ENCODE data around the gene RAD51B. TPM values are rescaled to one million over a fixed set of nuclear protein-coding genes. Genes with fewer than 3 reads are reported as not detected.

The RAD51B gene
- total and polyA plus RNA-seq, 2 experiments from 2014 or later: 10.1 to 18.0 TPM

DNA sequence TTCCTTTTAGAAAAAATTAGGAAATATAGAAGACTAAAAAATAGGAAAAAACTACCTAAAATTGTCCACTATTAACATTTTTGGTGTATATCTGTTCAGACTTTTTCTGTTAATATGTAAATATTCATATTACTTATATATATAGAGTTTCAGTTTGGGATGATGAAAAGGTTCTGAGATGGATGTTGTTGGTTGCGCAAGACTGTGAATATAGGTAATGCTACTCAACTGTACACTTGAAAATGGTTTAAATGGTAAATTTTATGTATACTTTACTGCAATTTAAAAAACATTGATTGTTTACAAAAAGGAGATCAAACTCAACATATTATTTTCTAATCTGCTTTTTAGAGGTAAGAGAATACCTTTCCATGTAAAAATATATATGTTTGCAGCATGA is 200.9 kb downstream of the RAD51B start:
- TF ChIP-seq EZH2 (IDR thresholded peaks at IDR 0.05; ENCODE audit: borderline replicate concordance): no peak
- no peak for TF ChIP-seq CTCF (IDR thresholded peaks at IDR 0.05; ENCODE audit: poor library complexity)
- TF ChIP-seq EZH2phosphoT487 (IDR thresholded peaks at IDR 0.05; ENCODE audit: low read depth, severe bottlenecking, unreplicated experiment): no peak
- Histone ChIP-seq H3K27me3 (no peaks in the 10 kb centered on the region), H3K27ac (no peak overlapping the region), H3K9me3 (ENCODE audit: low read depth) (no peaks in the 10 kb centered on the region), H3K4me1 (ENCODE audit: insufficient read depth) (peaks cover 10% of the 10 kb centered on the region), H3K9me2 (replicated peaks; ENCODE audit: insufficient read depth) (no peaks in the 10 kb centered on the region), H3K36me3 (replicated peaks; ENCODE audit: insufficient read depth, low read depth) (no peaks in the 10 kb centered on the region), H3K79me2 (no peaks in the 10 kb centered on the region), H2AFZ (no peak overlapping the region), H4K20me1 (ENCODE audit: insufficient read depth, poor library complexity, severe bottlenecking) (no peaks in the 10 kb centered on the region), H3K4me3 (no peak overlapping the region), H3K4me2 (no peak overlapping the region)
- DNase-seq (ENCODE audit: low spot score): no peak
- WGBS (ENCODE audit: low lambda C conversion rate, missing lambda C conversion rate): 100% methylated on average over 1 of the region's 1 CpG

DNA sequence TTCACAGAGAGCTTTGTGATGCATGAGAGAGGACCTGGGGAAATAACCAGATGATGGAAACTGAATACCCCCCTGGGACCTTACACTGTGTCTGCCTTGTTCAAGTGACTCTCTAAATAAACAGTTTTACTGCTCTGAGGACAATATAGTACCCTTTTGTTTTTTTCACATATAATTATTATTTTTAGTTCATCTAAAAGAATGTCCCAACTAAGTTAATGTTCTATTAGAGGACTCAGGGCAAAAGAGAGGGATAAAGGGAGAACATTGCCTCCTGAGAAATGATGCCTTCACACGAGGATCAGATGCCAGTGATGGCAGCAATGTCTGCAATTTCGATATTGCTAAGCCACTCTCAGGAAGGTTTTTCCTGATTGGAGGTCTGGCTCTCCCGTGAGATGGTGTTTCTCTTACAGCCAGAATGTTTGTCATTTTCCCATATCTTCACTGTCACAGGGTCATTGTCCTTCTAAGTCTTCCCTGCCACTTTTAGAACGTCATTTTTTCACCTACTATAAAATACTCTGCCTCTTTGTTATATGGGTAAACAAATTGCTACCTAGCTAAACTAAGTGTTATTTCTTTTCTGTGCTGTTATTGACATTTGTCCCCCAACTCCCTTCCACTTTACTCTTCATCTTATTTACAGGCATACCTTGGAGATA is 201.6 kb downstream of the RAD51B start:
- Histone ChIP-seq H2AFZ (no peak overlapping the region), H3K4me1 (ENCODE audit: insufficient read depth) (peaks cover 10% of the 10 kb centered on the region), H3K36me3 (replicated peaks; ENCODE audit: insufficient read depth, low read depth) (no peaks in the 10 kb centered on the region)

DNA sequence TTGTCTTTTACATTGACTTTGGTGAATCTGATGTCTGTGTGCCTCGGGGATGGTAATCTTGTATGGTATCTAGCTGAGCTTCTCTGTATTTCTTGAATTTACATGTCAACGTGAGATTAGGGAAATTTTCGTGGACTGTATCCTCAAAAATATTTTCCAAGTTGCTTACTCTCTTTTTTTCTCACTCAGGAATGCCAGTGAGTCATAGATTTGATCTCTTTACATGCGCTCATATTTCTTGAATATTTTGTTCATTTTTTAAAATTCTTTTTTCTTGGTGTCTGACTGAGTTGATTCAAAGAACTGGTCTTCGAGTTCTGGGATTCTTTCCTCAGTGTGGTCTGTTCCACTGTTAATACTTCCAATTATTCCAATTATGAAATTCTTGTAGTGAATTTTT is 207.7 kb downstream of the RAD51B start:
- H3K27me3 ChIP-seq: no peaks in the 10 kb centered on the region
- H2AFZ ChIP-seq: no peak overlapping the region
- 79% methylated on average over 5 of the region's 5 CpGs for WGBS (ENCODE audit: low lambda C conversion rate, missing lambda C conversion rate)
- H3K9me3 ChIP-seq (ENCODE audit: low read depth): no peaks in the 10 kb centered on the region
- H3K27ac ChIP-seq: no peak overlapping the region
- H3K9me2 ChIP-seq (replicated peaks; ENCODE audit: insufficient read depth): no peaks in the 10 kb centered on the region
- no peak overlapping the region for H3K4me3 ChIP-seq
- H3K36me3 ChIP-seq (replicated peaks; ENCODE audit: insufficient read depth, low read depth): no peaks in the 10 kb centered on the region
- no peaks in the 10 kb centered on the region for H3K4me1 ChIP-seq (ENCODE audit: insufficient read depth)
- no peak for DNase-seq (ENCODE audit: low spot score)
- peaks cover 2% of the 10 kb centered on the region for H3K79me2 ChIP-seq
- TF ChIP-seq CTCF (IDR thresholded peaks at IDR 0.05; ENCODE audit: poor library complexity): no peak
- TF ChIP-seq EZH2phosphoT487 (IDR thresholded peaks at IDR 0.05; ENCODE audit: low read depth, severe bottlenecking, unreplicated experiment): no peak
- TF ChIP-seq EZH2 (IDR thresholded peaks at IDR 0.05; ENCODE audit: borderline replicate concordance): no peak
- H4K20me1 ChIP-seq (ENCODE audit: insufficient read depth, poor library complexity, severe bottlenecking): no peaks in the 10 kb centered on the region
- no peak overlapping the region for H3K4me2 ChIP-seq

More for the DNA sequence above, 201.6 kb downstream of the RAD51B start:
- no peak overlapping the region for H3K27ac ChIP-seq
- H3K4me3 ChIP-seq: no peak overlapping the region
- WGBS (ENCODE audit: low lambda C conversion rate, missing lambda C conversion rate): 45% methylated on average over 4 of the region's 4 CpGs
- no peak for DNase-seq (ENCODE audit: low spot score)
- H4K20me1 ChIP-seq (ENCODE audit: insufficient read depth, poor library complexity, severe bottlenecking): no peaks in the 10 kb centered on the region
- no peaks in the 10 kb centered on the region for H3K9me2 ChIP-seq (replicated peaks; ENCODE audit: insufficient read depth)
- H3K79me2 ChIP-seq: peaks cover 2% of the 10 kb centered on the region
- no peaks in the 10 kb centered on the region for H3K9me3 ChIP-seq (ENCODE audit: low read depth)
- no peak for TF ChIP-seq EZH2 (IDR thresholded peaks at IDR 0.05; ENCODE audit: borderline replicate concordance)
- TF ChIP-seq EZH2phosphoT487 (IDR thresholded peaks at IDR 0.05; ENCODE audit: low read depth, severe bottlenecking, unreplicated experiment): no peak
- no peak for TF ChIP-seq CTCF (IDR thresholded peaks at IDR 0.05; ENCODE audit: poor library complexity)
- no peak overlapping the region for H3K4me2 ChIP-seq
- H3K27me3 ChIP-seq: no peaks in the 10 kb centered on the region

Measured in hepatocyte (in vitro differentiated cells).